CD4-positive, CD25-positive, alpha-beta regulatory T cell (primary cell): ENCODE data around the gene CHAT. TPM values are rescaled to one million over a fixed set of nuclear protein-coding genes. Genes with fewer than 3 reads are reported as not detected.

Experiments
- ATAC-seq, 2 donors: fragments of 150-1000 bp; cut with Tn5 transposase; one replicate each; pipeline ENCODE4 v1.10.0; 2021; ENCODE audit warnings: low read depth in 2 of 2, moderate number of reproducible peaks in 2 of 2, moderate library complexity in 1 of 2
- DNase-seq, 3 donors: peaks; one replicate each; pipeline versions ENCODE4 v3.0.0 to v3.0.0-alpha.2; 2012 to 2022; ENCODE audit warnings: mixed read lengths in 1 of 3
- H3K27ac ChIP-seq: one replicate; pipeline ENCODE4 v1.7.0; 2013; ENCODE audit warnings: mild to moderate bottlenecking, low read length; ENCODE audit not compliant: insufficient read depth, poor library complexity, severe bottlenecking
- H3K27me3 ChIP-seq: one replicate; pipeline ENCODE4 v1.7.0; 2013; ENCODE audit warnings: low read length; ENCODE audit not compliant: control insufficient read depth, insufficient read depth
- H3K36me3 ChIP-seq: one replicate; pipeline ENCODE4 v1.7.0; 2013; ENCODE audit warnings: mild to moderate bottlenecking, low read length, moderate library complexity; ENCODE audit not compliant: control insufficient read depth, insufficient read depth
- H3K4me1 ChIP-seq: 2 replicates; pipeline ENCODE4 v1.7.0; 2013; ENCODE audit warnings: mild to moderate bottlenecking, low read length; ENCODE audit not compliant: insufficient read depth, control insufficient read depth, poor library complexity, severe bottlenecking
- H3K4me3 ChIP-seq: one replicate; pipeline ENCODE4 v1.7.0; 2013; ENCODE audit warnings: low read depth, mild to moderate bottlenecking, low read length, moderate library complexity
- H3K9me3 ChIP-seq, 2 experiments: 1 replicate in 1 of 2; 2 replicates in 1 of 2; pipeline ENCODE4 v1.7.0; 2013; ENCODE audit warnings: low read length in 2 of 2, mild to moderate bottlenecking in 1 of 2, moderate library complexity in 1 of 2; ENCODE audit not compliant: control insufficient read depth in 2 of 2
- H3K27ac Mint-ChIP-seq, 3 donors: one replicate each; pipeline ENCODE4 v1.8.0; 2020 to 2022; ENCODE audit warnings: mild to moderate bottlenecking in 3 of 3, mixed read lengths in 3 of 3, moderate library complexity in 2 of 3
- H3K27me3 Mint-ChIP-seq: one replicate; pipeline ENCODE4 v1.8.0; 2022; ENCODE audit warnings: mild to moderate bottlenecking, mixed read lengths
- H3K36me3 Mint-ChIP-seq: one replicate; pipeline ENCODE4 v1.8.0; 2020; ENCODE audit warnings: mixed read lengths
- H3K4me1 Mint-ChIP-seq, 4 donors: one replicate each; pipeline ENCODE4 v1.8.0; 2020 to 2022; ENCODE audit warnings: mixed read lengths in 4 of 4, mild to moderate bottlenecking in 1 of 4
- H3K4me3 Mint-ChIP-seq, 4 donors: one replicate each; pipeline ENCODE4 v1.8.0; 2020 to 2022; ENCODE audit warnings: mild to moderate bottlenecking in 4 of 4, mixed read lengths in 4 of 4, moderate library complexity in 3 of 4
- H3K9me3 Mint-ChIP-seq, 7 donors: one replicate each; pipeline ENCODE4 v1.8.0; 2020 to 2022; ENCODE audit warnings: mixed read lengths in 7 of 7, mild to moderate bottlenecking in 3 of 7, moderate library complexity in 2 of 7
- polyA plus RNA-seq, 4 donors: library from polyadenylated mRNA; unstranded; fragments of 300-500 nt; fragmentation: Illumina TruSeq; gene quantifications; one replicate each; pipeline ENCODE4 v1.2.3, GENCODE V29; 2021
- total RNA-seq: library from RNA; stranded (reverse); gene quantifications from one replicate; pipeline ENCODE4 v1.2.3, GENCODE V29; 2022

Gene CHAT
- total RNA-seq = not detected
- not detected for polyA plus RNA-seq

- Mint-ChIP-seq H3K9me3 (peaks cover 0 to 11% (median 2%) of the 10 kb centered on the region in 7 donors), H3K36me3 (no peaks in the 10 kb centered on the region), H3K4me1 (peaks cover 0 to 11% (median 0%) of the 10 kb centered on the region in 4 donors), H3K27ac (no peak within 1 kb of the TSS), H3K4me3 (peak within 1 kb of the TSS in 1 of 4 donors; percentile 5), H3K27me3 (peaks cover 67% of the 10 kb centered on the region)
- Histone ChIP-seq H3K4me1 (no peaks in the 10 kb centered on the region), H3K4me3 (no peak within 1 kb of the TSS), H3K9me3 (no peaks in the 10 kb centered on the region), H3K27ac (no peak within 1 kb of the TSS), H3K36me3 (no peaks in the 10 kb centered on the region), H3K27me3 (peaks cover 10% of the 10 kb centered on the region)
- ATAC-seq (no peak), DNase-seq (no peak)
Observed at GRCh38 chr10:49613882-49614241, at the start of gene CHAT. Gene CHAT, plus strand, starts transcription at chr10:49614037. Its CDS starts 153 bp downstream, at chr10:49614190.

DNA sequence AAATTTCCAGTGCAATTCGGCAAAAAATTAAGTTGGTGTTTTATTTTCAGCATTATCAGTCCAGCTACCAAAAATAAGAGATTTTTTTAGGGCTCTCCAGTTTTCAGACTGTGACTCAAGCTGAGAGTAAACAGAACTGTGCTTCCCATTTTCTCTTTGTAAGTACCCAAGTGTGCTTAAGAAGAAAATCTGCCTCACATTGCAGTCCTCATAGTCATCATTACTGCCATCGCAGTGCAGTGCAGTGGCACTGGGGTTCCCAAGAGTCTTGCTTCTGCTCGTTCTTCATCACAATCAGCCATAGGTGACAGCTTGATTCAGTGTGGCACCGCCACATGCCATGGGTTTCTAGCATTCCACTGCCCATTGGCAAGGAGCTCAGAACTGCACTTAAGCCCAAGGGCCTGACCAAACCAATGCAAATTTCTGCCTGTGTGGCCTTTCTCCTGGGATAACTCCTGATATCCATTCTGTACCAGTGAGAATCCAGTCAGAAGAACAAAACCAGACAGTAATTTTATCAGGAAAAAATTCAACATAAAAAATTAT is 49.3 kb upstream of the CHAT start:
- DNase-seq (no peak), ATAC-seq (no peak)
- Histone ChIP-seq H3K4me3 (no peak overlapping the region), H3K4me1 (no peaks in the 10 kb centered on the region), H3K9me3 (no peaks in the 10 kb centered on the region), H3K27ac (no peak overlapping the region), H3K36me3 (no peaks in the 10 kb centered on the region), H3K27me3 (peaks cover 13% of the 10 kb centered on the region)
- H3K27me3 Mint-ChIP-seq = peaks cover 33% of the 10 kb centered on the region
- H3K4me3 Mint-ChIP-seq = no peak overlapping the region
- H3K4me1 Mint-ChIP-seq = no peaks in the 10 kb centered on the region
- H3K27ac Mint-ChIP-seq = no peak overlapping the region
- H3K36me3 Mint-ChIP-seq = no peaks in the 10 kb centered on the region
- peaks cover 0 to 4% (median 0%) of the 10 kb centered on the region in 7 donors for H3K9me3 Mint-ChIP-seq

- peaks cover 0 to 7% (median 0%) of the 10 kb centered on the region in 7 donors for H3K9me3 Mint-ChIP-seq
- H3K4me3 ChIP-seq = no peak overlapping the region
- H3K36me3 Mint-ChIP-seq = no peaks in the 10 kb centered on the region
- no peak for ATAC-seq
- no peak for DNase-seq
- peaks cover 7% of the 10 kb centered on the region for H3K27me3 ChIP-seq
- no peaks in the 10 kb centered on the region for H3K4me1 Mint-ChIP-seq
- H3K36me3 ChIP-seq = no peaks in the 10 kb centered on the region
- H3K9me3 ChIP-seq = no peaks in the 10 kb centered on the region
- H3K4me3 Mint-ChIP-seq = no peak overlapping the region
- no peaks in the 10 kb centered on the region for H3K4me1 ChIP-seq
- H3K27me3 Mint-ChIP-seq = peaks cover 14% of the 10 kb centered on the region
- H3K27ac ChIP-seq = no peak overlapping the region
- H3K27ac Mint-ChIP-seq = no peak overlapping the region
Observed at GRCh38 chr10:49567810-49568209, 46.0 kb upstream of the CHAT start.

- H3K36me3 Mint-ChIP-seq = no peaks in the 10 kb centered on the region
- Histone ChIP-seq H3K36me3 (no peaks in the 10 kb centered on the region), H3K9me3 (no peaks in the 10 kb centered on the region), H3K4me3 (no peak overlapping the region), H3K27ac (no peak overlapping the region), H3K27me3 (peaks cover 4% of the 10 kb centered on the region), H3K4me1 (no peaks in the 10 kb centered on the region)
- H3K4me1 Mint-ChIP-seq = no peaks in the 10 kb centered on the region
- ATAC-seq (no peak), DNase-seq (peak in 1 of 3 donors; percentile 48)
- peaks cover 0 to 7% (median 0%) of the 10 kb centered on the region in 7 donors for H3K9me3 Mint-ChIP-seq
- peaks cover 14% of the 10 kb centered on the region for H3K27me3 Mint-ChIP-seq
- H3K4me3 Mint-ChIP-seq = no peak overlapping the region
- no peak overlapping the region for H3K27ac Mint-ChIP-seq
Observed at GRCh38 chr10:49568235-49568634, 45.6 kb upstream of the CHAT start.

- ATAC-seq = no peak
- H3K4me3 Mint-ChIP-seq = no peak overlapping the region
- H3K36me3 Mint-ChIP-seq = no peaks in the 10 kb centered on the region
Observed at GRCh38 chr10:49569031-49569631, 44.7 kb upstream of the CHAT start.

GRCh38 chr10:49571388-49571787 is 42.4 kb upstream of the CHAT start:
- H3K36me3 ChIP-seq = no peaks in the 10 kb centered on the region
- H3K27ac ChIP-seq = no peak overlapping the region
- Mint-ChIP-seq H3K4me1 (no peaks in the 10 kb centered on the region), H3K4me3 (no peak overlapping the region), H3K36me3 (no peaks in the 10 kb centered on the region), H3K9me3 (peaks cover 0 to 5% (median 0%) of the 10 kb centered on the region in 7 donors), H3K27me3 (peaks cover 4% of the 10 kb centered on the region), H3K27ac (no peak overlapping the region)
- ATAC-seq (no peak), DNase-seq (peak in 1 of 3 donors; percentile 46)
- no peak overlapping the region for H3K4me3 ChIP-seq
- no peaks in the 10 kb centered on the region for H3K9me3 ChIP-seq
- no peaks in the 10 kb centered on the region for H3K27me3 ChIP-seq
- no peaks in the 10 kb centered on the region for H3K4me1 ChIP-seq

More at GRCh38 chr10:49569031-49569631, 44.7 kb upstream of the CHAT start:
- Histone ChIP-seq H3K4me3 (no peak overlapping the region), H3K27ac (no peak overlapping the region), H3K4me1 (no peaks in the 10 kb centered on the region), H3K27me3 (no peaks in the 10 kb centered on the region), H3K9me3 (no peaks in the 10 kb centered on the region), H3K36me3 (no peaks in the 10 kb centered on the region)
- no peak for DNase-seq
- Mint-ChIP-seq H3K27me3 (peaks cover 15% of the 10 kb centered on the region), H3K4me1 (no peaks in the 10 kb centered on the region), H3K27ac (peak overlapping the region in 1 of 3 donors; percentile 77), H3K9me3 (peaks cover 0 to 7% (median 0%) of the 10 kb centered on the region in 7 donors)

- ATAC-seq = no peak
- H3K27me3 Mint-ChIP-seq = peaks cover 4% of the 10 kb centered on the region
- no peaks in the 10 kb centered on the region for H3K36me3 ChIP-seq
- H3K27me3 ChIP-seq = no peaks in the 10 kb centered on the region
- H3K4me1 Mint-ChIP-seq = no peaks in the 10 kb centered on the region
- peak overlapping the region in 1 of 3 donors; percentile 39 for H3K27ac Mint-ChIP-seq
- no peak overlapping the region for H3K4me3 ChIP-seq
- no peak for DNase-seq
- no peak overlapping the region for H3K27ac ChIP-seq
- H3K9me3 Mint-ChIP-seq = peaks cover 0 to 3% (median 0%) of the 10 kb centered on the region in 7 donors
- H3K4me1 ChIP-seq = no peaks in the 10 kb centered on the region
- H3K9me3 ChIP-seq = no peaks in the 10 kb centered on the region
- H3K4me3 Mint-ChIP-seq = no peak overlapping the region
- H3K36me3 Mint-ChIP-seq = no peaks in the 10 kb centered on the region
Observed at GRCh38 chr10:49572594-49573114, 41.2 kb upstream of the CHAT start.
